SK-N-MC (cell line): Measurements from ENCODE around the gene F11R.
"Not testable (repeated sequence)": the region's sequence is repeated elsewhere in the genome, so short reads cannot be mapped to it uniquely, and the experiment has no call there.

Source experiments
- DNase-seq: peaks from one replicate; pipeline ENCODE4 v3.0.0-alpha.2; 2011; ENCODE audit warnings: low read depth, low spot score
- H3K27ac ChIP-seq: fragments of 200-600 bp; sonication (generic); 2 replicates; pipeline ENCODE4 v1.5.1; 2016; ENCODE audit warnings: mixed run types
- H3K36me3 ChIP-seq: fragments of 200-600 bp; sonication (generic); 2 replicates; pipeline ENCODE4 v1.6.1; 2017; ENCODE audit warnings: antibody characterized with exemption, low read length, mixed read lengths; ENCODE audit not compliant: insufficient read depth
- H3K4me3 ChIP-seq: fragments of 200-600 bp; sonication (generic); 2 replicates; pipeline ENCODE4 v1.5.1; 2016
- H3K9ac ChIP-seq: fragments of 200-600 bp; sonication (generic); 2 replicates; pipeline ENCODE4 v1.8.0; 2017; ENCODE audit warnings: mixed run types, mixed read lengths; ENCODE audit not compliant: insufficient read length
- H3K9me3 ChIP-seq: fragments of 200-600 bp; sonication (generic); 2 replicates; pipeline ENCODE4 v1.6.1; 2017; ENCODE audit warnings: low read depth, mild to moderate bottlenecking, antibody characterized with exemption, low read length, moderate library complexity, mixed read lengths
- EZH2 ChIP-seq: fragments of 200-600 bp; sonication (generic); IDR thresholded peaks from one replicate; pipeline ENCODE4 v1.6.1; 2017; ENCODE audit warnings: antibody characterized with exemption
- FOXP2 ChIP-seq: optimal IDR thresholded peaks from 2 replicates; pipeline ENCODE3; 2011; ENCODE audit warnings: mild to moderate bottlenecking, moderate library complexity; ENCODE audit not compliant: insufficient read depth; ENCODE audit errors: extremely low read length, control extremely low read depth
- POLR2AphosphoS5 ChIP-seq: IDR thresholded peaks from 2 replicates; pipeline ENCODE4 v1.6.1; 2012; ENCODE audit warnings: mild to moderate bottlenecking, low read depth, low read length, borderline replicate concordance

The F11R gene

GRCh38 chr1:161033751-161034150 is 12.8 kb upstream of the F11R start:
- no peaks in the 10 kb centered on the region for H3K36me3 ChIP-seq
- no peaks in the 10 kb centered on the region for H3K9me3 ChIP-seq
- no peak for TF ChIP-seq POLR2AphosphoS5
- no peak for TF ChIP-seq EZH2
- TF ChIP-seq FOXP2 = no peak
- no peak for DNase-seq
- no peak overlapping the region for H3K27ac ChIP-seq
- no peak overlapping the region for H3K4me3 ChIP-seq
- H3K9ac ChIP-seq = no peak overlapping the region

DNA sequence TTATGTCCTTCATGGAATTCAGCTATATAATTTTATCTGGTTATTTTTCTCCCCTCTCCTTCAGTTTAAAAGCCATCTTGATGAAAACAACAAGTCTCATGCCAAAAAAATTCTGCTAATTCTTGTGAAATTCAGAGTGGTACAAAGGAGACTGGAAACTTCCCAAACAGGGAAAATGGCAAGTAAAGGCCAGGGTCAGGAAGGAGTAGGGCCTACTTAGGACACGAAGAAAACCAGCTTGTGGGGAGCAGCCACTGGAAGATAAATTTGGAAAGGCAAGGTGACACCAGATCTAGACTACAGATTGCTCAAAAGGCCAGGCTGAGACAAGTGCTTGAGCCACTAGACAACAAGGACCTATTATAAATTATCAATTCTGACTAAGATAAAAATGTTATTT is 11.5 kb upstream of the F11R start:
- no peak for DNase-seq
- TF ChIP-seq POLR2AphosphoS5 (no peak), FOXP2 (no peak)
- no peak overlapping the region for H3K27ac ChIP-seq

DNA sequence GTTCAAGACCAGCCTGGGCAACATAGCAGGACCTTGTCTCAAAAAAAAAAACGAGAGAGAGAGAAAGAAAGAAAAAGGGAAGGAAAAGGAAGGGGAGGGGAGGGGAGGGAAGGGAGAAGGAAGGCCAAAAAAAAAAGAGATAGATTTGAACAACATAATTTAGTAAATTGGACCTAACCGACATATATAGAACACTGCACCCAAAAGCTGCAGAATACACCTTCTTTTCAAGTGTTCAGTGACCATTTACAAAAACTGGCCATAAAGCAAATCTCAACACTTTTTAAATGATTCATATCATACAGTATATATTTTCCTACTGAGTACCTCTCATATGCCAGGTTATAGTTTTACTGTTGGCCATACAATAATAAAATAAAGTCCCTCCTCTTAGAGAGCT is 10.9 kb upstream of the F11R start:
- Histone ChIP-seq H3K9me3 (no peaks in the 10 kb centered on the region), H3K36me3 (no peaks in the 10 kb centered on the region), H3K4me3 (no peak overlapping the region), H3K9ac (no peak overlapping the region), H3K27ac (no peak overlapping the region)
- no peak for DNase-seq
- no peak for TF ChIP-seq FOXP2

More for the DNA sequence above, 11.5 kb upstream of the F11R start:
- Histone ChIP-seq H3K9ac (no peak overlapping the region), H3K36me3 (no peaks in the 10 kb centered on the region), H3K9me3 (no peaks in the 10 kb centered on the region), H3K4me3 (no peak overlapping the region)

DNA sequence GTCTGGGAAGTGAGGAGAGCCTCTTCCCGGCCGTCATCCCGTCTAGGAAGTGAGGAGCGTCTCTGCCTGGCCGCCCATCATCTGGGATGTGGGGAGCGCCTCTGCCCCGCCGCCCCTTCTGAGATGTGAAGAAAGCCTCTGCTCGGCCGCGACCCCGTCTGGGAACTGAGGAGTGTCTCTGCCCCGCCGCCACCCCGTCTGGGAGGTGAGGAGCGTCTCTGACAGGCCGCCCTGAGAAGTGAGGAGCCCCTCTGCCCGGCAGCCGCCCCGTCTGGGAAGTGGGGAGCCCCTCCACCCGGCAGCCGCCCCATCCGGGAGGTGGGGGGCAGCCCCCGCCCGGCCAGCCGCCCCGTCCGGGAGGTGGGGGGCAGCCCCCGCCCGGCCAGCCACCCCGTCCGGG is 8.5 kb upstream of the F11R start:
- H3K36me3 ChIP-seq, H3K9me3 ChIP-seq, H3K9ac ChIP-seq, DNase-seq, H3K4me3 ChIP-seq, H3K27ac ChIP-seq: not testable (repeated sequence)

- H3K27ac ChIP-seq, H3K9me3 ChIP-seq, H3K36me3 ChIP-seq, H3K4me3 ChIP-seq, H3K9ac ChIP-seq, DNase-seq: not testable (repeated sequence)
Observed at GRCh38 chr1:161026954-161027353, 6.0 kb upstream of the F11R start.

DNA sequence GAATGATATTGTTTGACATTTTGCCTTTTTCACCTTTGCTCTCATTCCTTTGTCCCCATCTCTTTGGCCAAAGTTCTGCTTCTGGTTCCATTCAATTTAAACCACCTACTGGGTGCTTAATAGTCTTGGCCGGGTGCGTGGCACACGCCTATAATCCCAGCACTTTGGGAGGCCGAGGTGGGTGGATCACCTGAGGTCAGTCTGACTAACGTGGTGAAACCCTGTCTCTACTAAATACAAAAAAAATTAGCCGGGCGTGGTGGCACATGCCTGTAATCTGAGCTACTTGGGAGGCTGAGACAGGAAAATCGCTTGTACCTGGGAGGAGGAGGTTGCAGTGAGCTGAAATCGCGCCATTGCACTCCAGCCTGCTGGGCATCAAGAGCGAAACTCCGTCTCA is 1.5 kb upstream of the F11R start:
- not testable (repeated sequence) for H3K27ac ChIP-seq, H3K9ac ChIP-seq, H3K4me3 ChIP-seq, H3K36me3 ChIP-seq, DNase-seq, H3K9me3 ChIP-seq

- Histone ChIP-seq H3K9me3 (no peaks in the 10 kb centered on the region), H3K36me3 (no peaks in the 10 kb centered on the region), H3K9ac (no peak overlapping the region), H3K27ac (no peak overlapping the region), H3K4me3 (peak overlapping the region; percentile 93)
- TF ChIP-seq EZH2 = no peak
- TF ChIP-seq FOXP2 = no peak
- no peak for TF ChIP-seq POLR2AphosphoS5
- no peak for DNase-seq
Observed at GRCh38 chr1:161021970-161022353, 1.0 kb upstream of the F11R start.

GRCh38 chr1:161021165-161021969 is 415 bp upstream of the F11R start:
- DNase-seq = peak; percentile 50
- Histone ChIP-seq H3K9me3 (no peaks in the 10 kb centered on the region), H3K4me3 (peak overlapping the region; percentile 93), H3K9ac (peak overlapping the region; percentile 5), H3K27ac (no peak overlapping the region), H3K36me3 (no peaks in the 10 kb centered on the region)
- TF ChIP-seq POLR2AphosphoS5 (peak; percentile 55; the same call in 1 of the 2 replicates), FOXP2 (no peak)

GRCh38 chr1:161019751-161020495 is 1.0 kb downstream of the F11R start:
- peak overlapping the region; percentile 61 for H3K9ac ChIP-seq
- no peaks in the 10 kb centered on the region for H3K9me3 ChIP-seq
- TF ChIP-seq FOXP2 = no peak
- TF ChIP-seq POLR2AphosphoS5 = no peak
- TF ChIP-seq EZH2 = no peak
- no peaks in the 10 kb centered on the region for H3K36me3 ChIP-seq
- DNase-seq = no peak
- no peak overlapping the region for H3K27ac ChIP-seq
- H3K4me3 ChIP-seq = peak overlapping the region; percentile 93

- H3K4me3 ChIP-seq = not testable (repeated sequence)
Observed at GRCh38 chr1:161019111-161019660, 1.8 kb downstream of the F11R start.

More at GRCh38 chr1:161019111-161019660, 1.8 kb downstream of the F11R start:
- H3K9ac ChIP-seq, DNase-seq, H3K27ac ChIP-seq, H3K36me3 ChIP-seq, H3K9me3 ChIP-seq: not testable (repeated sequence)
